Mesenchymal stem cell (in vitro differentiated cells and primary cell): Measurements from ENCODE around the gene LPCAT2.

Experiments
- DNase-seq: peaks from one replicate; pipeline ENCODE4 v3.0.0-alpha.2; 2013
- H2AFZ ChIP-seq: one replicate; pipeline ENCODE4 v1.6.1; 2013; ENCODE audit warnings: low read depth, mild to moderate bottlenecking, control low read depth, inconsistent platforms, low read length, moderate library complexity
- H2AK5ac ChIP-seq: 2 replicates; pipeline ENCODE4 v1.6.1; 2013; ENCODE audit warnings: low read length, moderate library complexity, mild to moderate bottlenecking, inconsistent platforms; ENCODE audit not compliant: severe bottlenecking
- H2BK120ac ChIP-seq: one replicate; pipeline ENCODE4 v1.6.1; 2013; ENCODE audit warnings: low read depth, mild to moderate bottlenecking, inconsistent platforms, low read length, moderate library complexity
- H2BK12ac ChIP-seq, 2 experiments: one replicate each; pipeline ENCODE4 v1.6.1; 2013; ENCODE audit warnings: inconsistent platforms in 2 of 2, low read length in 2 of 2, mild to moderate bottlenecking in 2 of 2, moderate library complexity in 2 of 2, control low read depth in 1 of 2
- H2BK15ac ChIP-seq: one replicate; pipeline ENCODE4 v1.6.1; 2013; ENCODE audit warnings: mild to moderate bottlenecking, low read depth, inconsistent platforms; ENCODE audit not compliant: poor library complexity, severe bottlenecking
- H2BK5ac ChIP-seq: 2 replicates; pipeline ENCODE4 v1.6.1; 2013; ENCODE audit warnings: low read depth, mild to moderate bottlenecking, low read length, control low read depth, inconsistent platforms; ENCODE audit not compliant: poor library complexity, severe bottlenecking
- H3K14ac ChIP-seq, 2 experiments: one replicate each; pipeline ENCODE4 v1.6.1; 2013; ENCODE audit warnings: inconsistent platforms in 2 of 2, low read length in 2 of 2, control low read depth in 1 of 2, mild to moderate bottlenecking in 1 of 2, moderate library complexity in 1 of 2
- H3K18ac ChIP-seq, 2 experiments: one replicate each; pipeline ENCODE4 v1.6.1; 2013; ENCODE audit warnings: inconsistent platforms in 2 of 2, low read length in 2 of 2, control low read depth in 1 of 2, low read depth in 1 of 2, mild to moderate bottlenecking in 1 of 2
- H3K23ac ChIP-seq, 2 experiments: one replicate each; pipeline ENCODE4 v1.6.1; 2013; ENCODE audit warnings: inconsistent platforms in 2 of 2, low read length in 2 of 2, mild to moderate bottlenecking in 2 of 2, moderate library complexity in 2 of 2, control low read depth in 1 of 2
- H3K27ac ChIP-seq: 2 replicates; pipeline ENCODE4 v1.5.1; 2013; ENCODE audit warnings: mild to moderate bottlenecking, moderate library complexity, low read length, control low read depth, inconsistent platforms; ENCODE audit not compliant: poor library complexity, severe bottlenecking
- H3K27me3 ChIP-seq, 2 experiments: 2 replicates each; pipeline versions ENCODE4 v1.6.1 to v1.7.0; 2013; ENCODE audit warnings: low read length in 2 of 2, mild to moderate bottlenecking in 2 of 2, moderate library complexity in 2 of 2, control low read depth in 1 of 2, inconsistent platforms in 1 of 2; ENCODE audit not compliant: control insufficient read depth in 1 of 2, insufficient read depth in 1 of 2
- H3K36me3 ChIP-seq, 2 experiments: 2 replicates each; pipeline versions ENCODE4 v1.6.1 to v1.7.0; 2013; ENCODE audit warnings: low read length in 2 of 2, control low read depth in 1 of 2, inconsistent platforms in 1 of 2, low read depth in 1 of 2, mild to moderate bottlenecking in 1 of 2; ENCODE audit not compliant: insufficient read depth in 2 of 2, control insufficient read depth in 1 of 2
- H3K4ac ChIP-seq, 2 experiments: one replicate each; pipeline ENCODE4 v1.6.1; 2013; ENCODE audit warnings: inconsistent platforms in 2 of 2, low read length in 2 of 2, mild to moderate bottlenecking in 2 of 2, moderate library complexity in 2 of 2, control low read depth in 1 of 2, low read depth in 1 of 2
- H3K4me1 ChIP-seq: 2 replicates; pipeline ENCODE4 v1.6.1; 2013; ENCODE audit warnings: low read depth, low read length, control low read depth; ENCODE audit not compliant: control insufficient read depth, insufficient read depth
- H3K4me2 ChIP-seq: 2 replicates; pipeline ENCODE4 v1.6.1; 2013; ENCODE audit warnings: low read length, mild to moderate bottlenecking, inconsistent platforms; ENCODE audit not compliant: poor library complexity, severe bottlenecking
- H3K4me3 ChIP-seq, 2 experiments: 2 replicates each; pipeline versions ENCODE4 v1.5.1 to v1.7.0; 2013; ENCODE audit warnings: low read length in 2 of 2, mild to moderate bottlenecking in 2 of 2, control low read depth in 1 of 2, low read depth in 1 of 2; ENCODE audit not compliant: insufficient read depth in 1 of 2
- H3K79me1 ChIP-seq: replicated peaks from 2 replicates; pipeline ENCODE4 v1.6.1; 2013; ENCODE audit warnings: mild to moderate bottlenecking, control low read depth, low read length, inconsistent platforms; ENCODE audit not compliant: poor library complexity, severe bottlenecking
- H3K9ac ChIP-seq: 2 replicates; pipeline ENCODE4 v1.7.0; 2013; ENCODE audit warnings: mild to moderate bottlenecking, low read length, moderate library complexity
- H3K9me3 ChIP-seq: 2 replicates; pipeline ENCODE4 v1.7.0; 2013; ENCODE audit warnings: mild to moderate bottlenecking, low read length; ENCODE audit not compliant: control insufficient read depth
- H4K8ac ChIP-seq: one replicate; pipeline ENCODE4 v1.6.1; 2013; ENCODE audit warnings: inconsistent platforms, mild to moderate bottlenecking, low read length, moderate library complexity
- H4K91ac ChIP-seq: one replicate; pipeline ENCODE4 v1.6.1; 2013; ENCODE audit warnings: mild to moderate bottlenecking, low read length, inconsistent platforms
- WGBS: methylation state at CpG from one replicate; pipeline ENCODE4 v1.1.7; 2013; ENCODE audit warnings: mixed read lengths; 5-methylcytosine and 5-hydroxymethylcytosine counted together

LPCAT2 gene

GRCh38 chr16:55505333-55506015 is 3.4 kb upstream of the LPCAT2 start:
- Histone ChIP-seq H2BK120ac (no peak overlapping the region), H3K36me3 (peaks cover 29 to 89% of the 10 kb centered on the region in 2 experiments), H3K9me3 (no peaks in the 10 kb centered on the region), H3K18ac (no peak overlapping the region), H3K27ac (no peak overlapping the region), H4K8ac (no peak overlapping the region), H3K79me1 (no peaks in the 10 kb centered on the region), H2BK5ac (no peak overlapping the region), H2BK15ac (no peak overlapping the region), H3K4me2 (no peak overlapping the region), H2AK5ac (no peak overlapping the region), H4K91ac (no peak overlapping the region), H2AFZ (no peak overlapping the region), H3K27me3 (no peaks in the 10 kb centered on the region), H3K4me3 (no peak overlapping the region), H3K4me1 (peaks cover 31% of the 10 kb centered on the region), H3K14ac (no peak overlapping the region), H3K4ac (no peak overlapping the region), H3K9ac (no peak overlapping the region), H3K23ac (no peak overlapping the region), H2BK12ac (no peak overlapping the region)
- WGBS: 98% methylated on average over 10 of the region's 10 CpGs
- DNase-seq: no peak

DNA sequence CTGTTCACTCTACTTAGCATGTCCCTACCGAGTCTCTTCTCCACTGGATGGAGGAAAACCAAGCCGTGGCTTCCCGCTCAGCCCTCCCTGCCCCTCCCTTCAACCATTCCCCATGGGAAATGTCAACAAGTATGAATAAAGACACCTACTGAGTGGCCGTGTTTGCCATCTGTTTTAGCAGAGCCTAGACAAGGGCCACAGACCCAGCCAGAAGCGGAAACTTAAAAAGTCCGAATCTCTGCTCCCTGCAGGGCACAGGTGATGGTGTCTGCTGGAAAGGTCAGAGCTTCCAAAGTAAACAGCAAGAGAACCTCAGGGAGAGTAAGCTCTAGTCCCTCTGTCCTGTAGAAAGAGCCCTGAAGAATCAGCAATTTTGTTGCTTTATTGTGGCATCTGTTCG is 2.8 kb upstream of the LPCAT2 start:
- no peaks in the 10 kb centered on the region for H3K27me3 ChIP-seq
- H2BK120ac ChIP-seq: no peak overlapping the region
- H3K36me3 ChIP-seq: peaks cover 29 to 89% of the 10 kb centered on the region in 2 experiments
- no peak overlapping the region for H2AFZ ChIP-seq
- H3K9me3 ChIP-seq: no peaks in the 10 kb centered on the region
- no peak overlapping the region for H4K8ac ChIP-seq
- H3K4me1 ChIP-seq: peaks cover 27% of the 10 kb centered on the region
- no peak overlapping the region for H4K91ac ChIP-seq
- no peak overlapping the region for H2BK5ac ChIP-seq
- H3K79me1 ChIP-seq: no peaks in the 10 kb centered on the region
- H2BK12ac ChIP-seq: peak overlapping the region in 1 of 2 experiments; percentile 3
- no peak overlapping the region for H2AK5ac ChIP-seq
- no peak overlapping the region for H3K27ac ChIP-seq
- 83% methylated on average over 7 of the region's 7 CpGs for WGBS
- no peak overlapping the region for H3K23ac ChIP-seq
- H3K14ac ChIP-seq: no peak overlapping the region
- H3K18ac ChIP-seq: no peak overlapping the region
- no peak overlapping the region for H3K4me3 ChIP-seq
- no peak overlapping the region for H2BK15ac ChIP-seq
- H3K4me2 ChIP-seq: no peak overlapping the region
- DNase-seq: no peak
- no peak overlapping the region for H3K4ac ChIP-seq
- H3K9ac ChIP-seq: peak overlapping the region; percentile 4

- peak overlapping the region; percentile 4 for H3K9ac ChIP-seq
- no peaks in the 10 kb centered on the region for H3K79me1 ChIP-seq
- no peak overlapping the region for H3K4me3 ChIP-seq
- no peak overlapping the region for H4K8ac ChIP-seq
- no peak overlapping the region for H3K18ac ChIP-seq
- no peak overlapping the region for H3K4me2 ChIP-seq
- H3K27me3 ChIP-seq: no peaks in the 10 kb centered on the region
- no peak overlapping the region for H3K23ac ChIP-seq
- WGBS: 65% methylated on average over 4 of the region's 4 CpGs
- peaks cover 29 to 89% of the 10 kb centered on the region in 2 experiments for H3K36me3 ChIP-seq
- DNase-seq: no peak
- no peak overlapping the region for H3K27ac ChIP-seq
- no peak overlapping the region for H2AFZ ChIP-seq
- H3K14ac ChIP-seq: no peak overlapping the region
- H4K91ac ChIP-seq: no peak overlapping the region
- H3K9me3 ChIP-seq: no peaks in the 10 kb centered on the region
- no peak overlapping the region for H2BK5ac ChIP-seq
- H2BK15ac ChIP-seq: no peak overlapping the region
- H2BK120ac ChIP-seq: no peak overlapping the region
- H3K4ac ChIP-seq: no peak overlapping the region
- no peak overlapping the region for H2BK12ac ChIP-seq
- H3K4me1 ChIP-seq: peaks cover 23% of the 10 kb centered on the region
- no peak overlapping the region for H2AK5ac ChIP-seq
These were observed 2.2 kb upstream of the LPCAT2 start for GRCh38 chr16:55506708-55507107.

- Histone ChIP-seq H2AK5ac (no peak overlapping the region), H3K4me3 (peak overlapping the region; percentile 55 to 70), H3K79me1 (no peaks in the 10 kb centered on the region), H3K4me1 (peaks cover 13% of the 10 kb centered on the region), H4K8ac (no peak overlapping the region), H3K4ac (no peak overlapping the region), H3K4me2 (peak overlapping the region; percentile 79), H2BK15ac (no peak overlapping the region), H2BK12ac (no peak overlapping the region), H2BK120ac (no peak overlapping the region), H3K27me3 (no peaks in the 10 kb centered on the region), H3K14ac (no peak overlapping the region), H3K18ac (no peak overlapping the region), H4K91ac (no peak overlapping the region), H2BK5ac (no peak overlapping the region), H3K27ac (no peak overlapping the region), H3K36me3 (peaks cover 29 to 89% of the 10 kb centered on the region in 2 experiments), H3K9me3 (peaks cover 9% of the 10 kb centered on the region), H3K23ac (no peak overlapping the region), H3K9ac (peak overlapping the region; percentile 66), H2AFZ (no peak overlapping the region)
- WGBS: 65% methylated on average over 8 of the region's 9 CpGs
- DNase-seq: no peak
These were observed 476 bp upstream of the LPCAT2 start for GRCh38 chr16:55508271-55508921.
